SK-N-MC (cell line): ENCODE results near the gene ATAD3C.
A peak's percentile ranks its signal among the peaks of the same experiment; 100 is the strongest.

ENCODE experiments used
- EZH2 ChIP-seq: fragments of 200-600 bp; sonication (generic); IDR thresholded peaks from one replicate; pipeline ENCODE4 v1.6.1; 2017; ENCODE audit warnings: antibody characterized with exemption
- POLR2AphosphoS5 ChIP-seq: IDR thresholded peaks from 2 replicates; pipeline ENCODE4 v1.6.1; 2012; ENCODE audit warnings: mild to moderate bottlenecking, low read depth, low read length, borderline replicate concordance

DNA sequence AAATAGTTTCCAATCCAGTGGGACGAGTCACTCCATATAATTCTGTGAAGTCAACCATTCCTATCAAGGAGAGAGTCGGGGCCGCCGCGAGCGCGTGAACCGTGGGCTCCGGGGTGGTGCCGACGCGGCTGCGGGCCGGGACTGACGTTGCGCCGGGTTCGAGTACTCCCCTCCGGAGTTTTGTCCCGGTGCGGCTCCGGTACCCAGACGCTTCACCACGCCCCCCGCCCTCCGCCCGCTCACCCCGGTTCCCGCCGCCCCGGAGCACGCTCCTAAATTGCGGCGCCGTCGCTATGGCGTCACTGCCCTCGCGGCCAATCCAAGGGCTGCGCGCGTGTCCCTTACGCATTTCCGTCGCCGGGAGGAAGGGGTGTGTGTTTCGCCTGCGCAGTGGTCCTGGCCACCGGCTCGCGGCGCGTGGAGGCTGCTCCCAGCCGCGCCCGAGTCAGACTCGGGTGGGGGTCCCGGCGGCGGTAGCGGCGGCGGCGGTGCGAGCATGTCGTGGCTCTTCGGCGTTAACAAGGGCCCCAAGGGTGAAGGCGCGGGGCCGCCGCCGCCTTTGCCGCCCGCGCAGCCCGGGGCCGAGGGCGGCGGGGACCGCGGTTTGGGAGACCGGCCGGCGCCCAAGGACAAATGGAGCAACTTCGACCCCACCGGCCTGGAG is 22.0 kb downstream of the ATAD3C start, which contains the start of gene ATAD3B:
- TF ChIP-seq EZH2 (no peak), POLR2AphosphoS5 (peak; percentile 88; the same call in 1 of the 2 replicates)
